ENCODE data around the gene HRAS. TPM values are rescaled to one million over a fixed set of nuclear protein-coding genes. Genes with fewer than 3 reads are reported as not detected.

HRAS gene
- total RNA-seq, 2 experiments from 2014 or later, result 23.7 to 23.9 TPM

GRCh38 chr11:492427-493226 lies 42.7 kb downstream of the HRAS start:
- Mint-ChIP-seq H3K4me1 (ENCODE audit: low read depth) (no peaks in the 10 kb centered on the region), H3K27ac (no peak overlapping the region), H3K4me3 (no peak overlapping the region), H3K27me3 (no peaks in the 10 kb centered on the region), H3K36me3 (ENCODE audit: low read depth) (peaks cover 51% of the 10 kb centered on the region), H3K9me3 (no peaks in the 10 kb centered on the region)
- H3K4me1 ChIP-seq (ENCODE audit: insufficient read depth, low read length), result no peaks in the 10 kb centered on the region
- POLR2A ChIA-PET, result no interaction called here
- H3K4me3 ChIP-seq (ENCODE audit: low read length), result no peak overlapping the region
- CTCF ChIA-PET, result interaction anchor here (0.9 kb wide), 1 partner anchor 42 kb away, joined by 3 read pairs; no protein-coding TSS in a partner anchor
- no peaks in the 10 kb centered on the region for H3K9me3 ChIP-seq (ENCODE audit: control insufficient read depth in 1 of 2, insufficient read depth in 1 of 2, low read length in 2 of 2)
- no peak for TF ChIP-seq CTCF (IDR thresholded peaks at IDR 0.05)
- H3K36me3 ChIP-seq (ENCODE audit: insufficient read depth, low read length), result peaks cover 30% of the 10 kb centered on the region
- no peak overlapping the region for H3K27ac ChIP-seq (ENCODE audit: low read depth in 1 of 2, low read length in 2 of 2)
- DNase-seq (no peak), ATAC-seq (ENCODE audit: poor library complexity) (no peak)
- H3K27me3 ChIP-seq (ENCODE audit: control insufficient read depth in 1 of 2, insufficient read depth in 2 of 2, low read length in 2 of 2), result no peaks in the 10 kb centered on the region
- intact Hi-C loops (cut with DNase I, micrococcal nuclease), result no loop called here

GRCh38 chr11:491358-491757 lies 44.0 kb downstream of the HRAS start:
- Mint-ChIP-seq H3K27ac (no peak overlapping the region), H3K36me3 (ENCODE audit: low read depth) (peaks cover 38% of the 10 kb centered on the region), H3K4me1 (ENCODE audit: low read depth) (no peaks in the 10 kb centered on the region), H3K27me3 (no peaks in the 10 kb centered on the region), H3K4me3 (no peak overlapping the region), H3K9me3 (no peaks in the 10 kb centered on the region)
- TF ChIP-seq CTCF (IDR thresholded peaks at IDR 0.05), result no peak
- H3K27ac ChIP-seq (ENCODE audit: low read depth in 1 of 2, low read length in 2 of 2), result no peak overlapping the region
- DNase-seq, result no peak
- ChIA-PET CTCF (no interaction called here), POLR2A (no interaction called here)
- ATAC-seq (ENCODE audit: poor library complexity), result no peak
- no peaks in the 10 kb centered on the region for H3K9me3 ChIP-seq (ENCODE audit: control insufficient read depth in 1 of 2, insufficient read depth in 1 of 2, low read length in 2 of 2)
- no peaks in the 10 kb centered on the region for H3K27me3 ChIP-seq (ENCODE audit: control insufficient read depth in 1 of 2, insufficient read depth in 2 of 2, low read length in 2 of 2)
- H3K4me1 ChIP-seq (ENCODE audit: insufficient read depth, low read length), result no peaks in the 10 kb centered on the region
- peaks cover 20% of the 10 kb centered on the region for H3K36me3 ChIP-seq (ENCODE audit: insufficient read depth, low read length)
- intact Hi-C loops (cut with DNase I, micrococcal nuclease), result no loop called here
- H3K4me3 ChIP-seq (ENCODE audit: low read length), result no peak overlapping the region

GRCh38 chr11:490930-491260 lies 44.5 kb downstream of the HRAS start:
- Histone ChIP-seq H3K27me3 (ENCODE audit: control insufficient read depth in 1 of 2, insufficient read depth in 2 of 2, low read length in 2 of 2) (no peaks in the 10 kb centered on the region), H3K9me3 (ENCODE audit: control insufficient read depth in 1 of 2, insufficient read depth in 1 of 2, low read length in 2 of 2) (no peaks in the 10 kb centered on the region), H3K4me3 (ENCODE audit: low read length) (no peak overlapping the region), H3K27ac (ENCODE audit: low read depth in 1 of 2, low read length in 2 of 2) (no peak overlapping the region), H3K4me1 (ENCODE audit: insufficient read depth, low read length) (no peaks in the 10 kb centered on the region), H3K36me3 (ENCODE audit: insufficient read depth, low read length) (peaks cover 18% of the 10 kb centered on the region)
- no peak for DNase-seq
- ChIA-PET CTCF (no interaction called here), POLR2A (no interaction called here)
- no peak overlapping the region for H3K4me3 Mint-ChIP-seq
- intact Hi-C loops (cut with DNase I, micrococcal nuclease), result no loop called here
- no peaks in the 10 kb centered on the region for H3K27me3 Mint-ChIP-seq
- H3K27ac Mint-ChIP-seq, result no peak overlapping the region
- no peaks in the 10 kb centered on the region for H3K4me1 Mint-ChIP-seq (ENCODE audit: low read depth)
- H3K36me3 Mint-ChIP-seq (ENCODE audit: low read depth), result peaks cover 34% of the 10 kb centered on the region
- TF ChIP-seq CTCF (IDR thresholded peaks at IDR 0.05), result no peak
- no peaks in the 10 kb centered on the region for H3K9me3 Mint-ChIP-seq
- no peak for ATAC-seq (ENCODE audit: poor library complexity)

Measured in CD4-positive, alpha-beta T cell (primary cell).